ENCODE data around the gene TSPAN5. TPM values are rescaled to one million over a fixed set of nuclear protein-coding genes. Genes with fewer than 3 reads are reported as not detected.

Gene TSPAN5
- total RNA-seq, 1 donor from 2014 or later: 61.4 TPM

GRCh38 chr4:98482847-98483806, 175.3 kb downstream of the TSPAN5 start:
- no peaks in the 10 kb centered on the region for H3K27me3 Mint-ChIP-seq (ENCODE audit: low read depth, unreplicated experiment)
- peaks cover 3% of the 10 kb centered on the region for H3K9me3 Mint-ChIP-seq (ENCODE audit: unreplicated experiment)
- peak overlapping the region; percentile 94 for H3K27ac ChIP-seq (ENCODE audit: low read depth, low read length)
- H3K36me3 ChIP-seq (ENCODE audit: insufficient read depth, low read length): peaks cover 6% of the 10 kb centered on the region
- peaks cover 36% of the 10 kb centered on the region for H3K4me1 ChIP-seq (ENCODE audit: insufficient read depth, low read length)
- H3K27ac Mint-ChIP-seq (ENCODE audit: unreplicated experiment): peak overlapping the region; percentile 86
- H3K79me2 ChIP-seq (ENCODE audit: insufficient read depth, low read length): peaks cover 65% of the 10 kb centered on the region
- H3K9me3 ChIP-seq (ENCODE audit: insufficient read depth, low read depth, low read length): no peaks in the 10 kb centered on the region
- H3K4me2 ChIP-seq (ENCODE audit: low read length): peak overlapping the region; percentile 79
- H2AFZ ChIP-seq (ENCODE audit: low read depth, low read length): no peak overlapping the region
- TF ChIP-seq CTCF (IDR thresholded peaks at IDR 0.05; ENCODE audit: insufficient read depth, low read depth, low read length) (no peak), EZH2 (IDR thresholded peaks at IDR 0.05; ENCODE audit: insufficient read depth, low read length) (no peak)
- H4K20me1 ChIP-seq (ENCODE audit: insufficient read depth, low read length): no peaks in the 10 kb centered on the region
- DNase-seq (ENCODE audit: low read depth): peak; percentile 88
- peak overlapping the region; percentile 8 for H3K4me3 ChIP-seq (ENCODE audit: insufficient read depth, low read depth, low read length)
- peak overlapping the region; percentile 70 for H3K9ac ChIP-seq (ENCODE audit: low read length)
- H3K4me1 Mint-ChIP-seq (ENCODE audit: low read depth, unreplicated experiment): peaks cover 43% of the 10 kb centered on the region
- H3K36me3 Mint-ChIP-seq (ENCODE audit: low read depth, unreplicated experiment): peaks cover 20% of the 10 kb centered on the region
- no peaks in the 10 kb centered on the region for H3K27me3 ChIP-seq (ENCODE audit: insufficient read depth, low read length)
- peak; percentile 88 for FAIRE-seq
- no peak overlapping the region for H3K4me3 Mint-ChIP-seq (ENCODE audit: unreplicated experiment)

DNA sequence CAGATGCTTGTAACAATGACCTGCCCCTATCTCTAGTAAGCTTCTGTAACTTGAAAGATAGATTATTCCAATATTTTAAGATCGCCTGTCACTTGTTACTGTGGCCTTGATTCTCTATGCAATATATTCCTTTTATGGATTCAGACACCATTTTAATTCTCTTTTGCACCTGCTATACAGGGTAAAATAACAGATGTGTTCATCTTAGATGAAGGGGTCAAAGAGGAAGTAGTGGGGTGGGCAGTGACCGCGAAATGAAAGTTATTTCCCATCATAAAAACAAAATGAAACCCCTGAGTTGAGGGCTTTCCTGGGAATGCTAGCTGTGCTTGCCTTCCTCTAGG, 175.9 kb downstream of the TSPAN5 start:
- Histone ChIP-seq H4K20me1 (ENCODE audit: insufficient read depth, low read length) (no peaks in the 10 kb centered on the region), H3K36me3 (ENCODE audit: insufficient read depth, low read length) (peaks cover 6% of the 10 kb centered on the region), H2AFZ (ENCODE audit: low read depth, low read length) (no peak overlapping the region), H3K4me3 (ENCODE audit: insufficient read depth, low read depth, low read length) (peak overlapping the region; percentile 8), H3K4me2 (ENCODE audit: low read length) (peak overlapping the region; percentile 79), H3K79me2 (ENCODE audit: insufficient read depth, low read length) (peaks cover 61% of the 10 kb centered on the region), H3K27ac (ENCODE audit: low read depth, low read length) (peak overlapping the region; percentile 94), H3K4me1 (ENCODE audit: insufficient read depth, low read length) (peaks cover 36% of the 10 kb centered on the region), H3K9ac (ENCODE audit: low read length) (peak overlapping the region; percentile 70), H3K27me3 (ENCODE audit: insufficient read depth, low read length) (no peaks in the 10 kb centered on the region), H3K9me3 (ENCODE audit: insufficient read depth, low read depth, low read length) (no peaks in the 10 kb centered on the region)
- no peaks in the 10 kb centered on the region for H3K27me3 Mint-ChIP-seq (ENCODE audit: low read depth, unreplicated experiment)
- H3K36me3 Mint-ChIP-seq (ENCODE audit: low read depth, unreplicated experiment): peaks cover 20% of the 10 kb centered on the region
- TF ChIP-seq EZH2 (IDR thresholded peaks at IDR 0.05; ENCODE audit: insufficient read depth, low read length) (no peak), CTCF (IDR thresholded peaks at IDR 0.05; ENCODE audit: insufficient read depth, low read depth, low read length) (no peak)
- H3K9me3 Mint-ChIP-seq (ENCODE audit: unreplicated experiment): peaks cover 5% of the 10 kb centered on the region
- no peak overlapping the region for H3K4me3 Mint-ChIP-seq (ENCODE audit: unreplicated experiment)
- H3K4me1 Mint-ChIP-seq (ENCODE audit: low read depth, unreplicated experiment): peaks cover 43% of the 10 kb centered on the region
- DNase-seq (ENCODE audit: low read depth): no peak
- peak overlapping the region; percentile 86 for H3K27ac Mint-ChIP-seq (ENCODE audit: unreplicated experiment)
- no peak for FAIRE-seq

DNA sequence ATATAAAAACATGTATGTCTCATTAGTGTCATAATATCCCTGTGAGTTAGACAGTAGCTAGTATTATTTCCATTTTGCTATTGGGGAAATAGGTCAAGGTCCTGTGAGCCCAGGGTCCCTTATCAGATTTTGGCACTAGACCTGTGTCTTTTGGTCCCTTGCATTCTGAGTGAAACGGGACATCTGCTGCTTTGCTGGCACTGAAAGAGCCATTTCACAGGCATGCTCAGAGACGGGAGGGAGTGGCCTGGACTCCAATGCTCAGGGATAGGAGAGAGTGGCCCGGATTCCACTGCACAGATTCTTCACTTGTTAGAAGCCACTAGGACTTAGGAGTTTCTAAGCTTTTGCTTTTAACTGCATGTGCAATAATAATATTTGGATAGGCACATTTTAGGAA, 177.2 kb downstream of the TSPAN5 start:
- Histone ChIP-seq H3K4me1 (ENCODE audit: insufficient read depth, low read length) (peaks cover 36% of the 10 kb centered on the region), H2AFZ (ENCODE audit: low read depth, low read length) (no peak overlapping the region), H3K9me3 (ENCODE audit: insufficient read depth, low read depth, low read length) (no peaks in the 10 kb centered on the region), H4K20me1 (ENCODE audit: insufficient read depth, low read length) (no peaks in the 10 kb centered on the region), H3K4me3 (ENCODE audit: insufficient read depth, low read depth, low read length) (no peak overlapping the region), H3K9ac (ENCODE audit: low read length) (no peak overlapping the region), H3K27ac (ENCODE audit: low read depth, low read length) (no peak overlapping the region), H3K36me3 (ENCODE audit: insufficient read depth, low read length) (peaks cover 14% of the 10 kb centered on the region), H3K4me2 (ENCODE audit: low read length) (no peak overlapping the region), H3K27me3 (ENCODE audit: insufficient read depth, low read length) (no peaks in the 10 kb centered on the region), H3K79me2 (ENCODE audit: insufficient read depth, low read length) (peaks cover 61% of the 10 kb centered on the region)
- Mint-ChIP-seq H3K27ac (ENCODE audit: unreplicated experiment) (peak overlapping the region; percentile 66), H3K4me3 (ENCODE audit: unreplicated experiment) (no peak overlapping the region), H3K4me1 (ENCODE audit: low read depth, unreplicated experiment) (peaks cover 43% of the 10 kb centered on the region), H3K27me3 (ENCODE audit: low read depth, unreplicated experiment) (no peaks in the 10 kb centered on the region), H3K36me3 (ENCODE audit: low read depth, unreplicated experiment) (peaks cover 23% of the 10 kb centered on the region), H3K9me3 (ENCODE audit: unreplicated experiment) (peaks cover 5% of the 10 kb centered on the region)
- no peak for DNase-seq (ENCODE audit: low read depth)
- TF ChIP-seq EZH2 (IDR thresholded peaks at IDR 0.05; ENCODE audit: insufficient read depth, low read length): no peak
- no peak for TF ChIP-seq CTCF (IDR thresholded peaks at IDR 0.05; ENCODE audit: insufficient read depth, low read depth, low read length)
- FAIRE-seq: no peak
